KG1 (cell line): Measurements from ENCODE around the gene SNTG2.
"Not testable (repeated sequence)": the region's sequence is repeated elsewhere in the genome, so short reads cannot be mapped to it uniquely, and the experiment has no call there.

ENCODE experiments used
- DNase-seq: peaks from one replicate; lab custom pipeline; 2025; lab: John Stamatoyannopoulos, UW

Gene SNTG2

DNA sequence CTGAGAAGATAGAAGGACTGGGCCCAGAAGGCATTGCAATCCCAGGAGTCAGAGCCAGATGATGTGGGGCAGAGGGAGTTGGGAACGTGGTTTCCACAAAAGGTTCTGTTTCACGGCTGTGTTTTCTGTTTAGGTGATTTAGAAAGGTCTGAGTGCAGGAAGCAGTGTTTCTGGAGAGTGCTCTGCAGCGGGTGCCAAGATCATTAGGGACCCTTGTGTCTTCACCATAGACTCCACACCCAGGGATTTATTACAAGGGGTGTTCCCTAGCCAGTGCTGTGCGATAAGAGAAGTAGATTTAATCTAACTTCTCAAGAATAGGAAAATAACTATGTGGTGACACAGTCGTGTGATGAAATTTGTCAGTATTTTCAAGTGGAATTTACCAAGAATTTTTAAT, 241.5 kb downstream of the SNTG2 start:
- DNase-seq: no peak

DNA sequence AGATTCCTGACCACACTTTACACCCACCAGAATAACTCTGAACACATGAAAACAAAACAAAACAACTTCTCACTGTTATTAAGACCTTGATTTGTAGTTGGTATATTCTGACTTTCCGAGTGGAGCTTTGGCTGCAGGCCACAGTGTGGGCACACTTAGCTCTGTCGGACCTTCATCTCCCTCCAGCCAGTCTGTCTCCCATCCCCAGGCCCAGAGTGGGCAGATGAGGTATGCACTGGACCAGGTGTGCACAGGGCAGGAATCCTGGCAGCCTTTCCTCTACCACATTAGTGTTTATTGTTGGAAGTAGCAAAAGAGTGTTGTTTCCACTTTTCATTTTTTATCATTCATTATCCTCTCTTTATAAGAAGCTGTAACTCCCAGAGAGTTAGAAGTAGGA, 243.2 kb downstream of the SNTG2 start:
- DNase-seq: no peak

DNA sequence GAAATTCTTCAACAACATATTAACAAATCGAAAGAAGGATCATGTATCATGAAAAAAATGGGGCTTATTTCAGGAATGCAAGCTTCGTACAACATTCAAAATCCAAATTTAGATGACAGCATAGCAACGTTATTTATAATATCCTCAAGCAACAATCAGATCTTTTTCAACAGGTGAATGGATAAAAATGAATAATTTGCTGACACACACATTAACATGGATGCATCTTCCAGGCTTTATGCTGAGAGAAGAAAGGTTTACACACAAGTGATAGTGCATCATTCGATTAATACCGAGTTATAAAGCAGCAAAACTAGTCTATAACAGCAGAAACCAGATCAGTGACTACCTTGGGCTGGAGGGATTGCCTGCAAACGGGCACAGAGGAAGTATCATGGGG, 253.1 kb downstream of the SNTG2 start:
- no peak for DNase-seq

DNA sequence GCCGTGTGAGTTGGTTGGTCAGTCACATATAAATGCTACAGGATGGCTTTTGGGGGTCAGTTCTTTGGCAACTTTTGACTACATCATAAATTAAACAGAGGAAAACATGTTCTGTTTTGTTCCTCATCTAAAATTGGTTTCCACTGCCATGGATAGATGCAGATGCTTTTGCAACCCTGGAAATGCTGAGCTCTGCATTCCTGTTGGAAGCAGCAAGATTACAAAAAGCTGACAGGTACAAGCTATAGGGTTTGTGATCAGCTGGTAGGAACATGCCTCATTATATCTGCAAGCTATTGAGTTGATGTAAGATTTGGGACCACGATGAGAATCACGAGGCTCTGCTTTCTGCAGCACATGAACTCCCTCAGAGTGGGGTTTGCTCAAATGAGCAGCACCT, 255.2 kb downstream of the SNTG2 start:
- no peak for DNase-seq

DNA sequence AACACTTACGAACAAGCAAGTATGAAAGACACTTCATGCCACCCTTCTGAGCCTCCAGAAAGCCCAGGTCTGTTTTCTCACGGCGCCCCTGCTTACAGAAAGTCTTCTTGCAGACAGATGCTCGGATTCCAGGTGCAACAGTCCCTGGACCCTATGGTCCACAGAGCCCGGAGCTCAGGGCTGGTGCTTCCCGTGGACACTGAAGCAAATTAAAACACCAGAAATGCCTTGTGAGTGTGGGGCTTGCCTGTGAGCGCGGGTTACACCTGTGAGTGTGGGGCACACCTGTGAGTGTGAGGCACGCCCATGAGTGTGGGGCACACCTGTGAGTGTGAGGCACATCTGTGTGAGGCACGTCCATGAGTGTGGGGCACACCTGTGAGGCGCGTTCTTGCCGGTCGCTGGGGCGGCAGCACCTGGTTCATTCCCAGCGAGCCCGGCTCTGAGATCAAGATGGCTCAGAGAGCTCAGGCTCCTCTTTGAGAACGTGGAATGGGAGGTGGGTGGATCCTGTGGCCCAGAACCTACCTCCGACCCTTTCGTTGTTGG, 257.4 kb downstream of the SNTG2 start:
- DNase-seq: no peak

DNA sequence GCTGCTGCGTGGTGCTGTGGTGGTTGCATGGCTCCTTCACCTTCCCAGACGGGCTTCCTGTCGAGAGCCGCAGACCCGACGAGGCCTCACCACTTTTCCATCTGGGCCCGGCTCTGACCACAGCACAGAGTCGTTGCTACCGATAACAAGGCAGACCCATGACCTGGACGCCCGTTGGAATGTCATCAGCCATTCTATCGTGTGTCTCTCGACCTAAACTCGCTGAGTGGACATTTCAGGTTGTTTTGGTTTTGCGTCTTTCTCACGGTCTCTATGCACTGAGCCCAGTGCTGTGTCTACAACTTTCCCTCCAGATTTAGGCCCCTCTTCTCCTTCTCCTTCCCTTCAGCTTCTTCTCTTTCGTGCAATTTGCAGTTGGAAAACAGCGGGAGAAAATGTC, 257.9 kb downstream of the SNTG2 start:
- no peak for DNase-seq

DNA sequence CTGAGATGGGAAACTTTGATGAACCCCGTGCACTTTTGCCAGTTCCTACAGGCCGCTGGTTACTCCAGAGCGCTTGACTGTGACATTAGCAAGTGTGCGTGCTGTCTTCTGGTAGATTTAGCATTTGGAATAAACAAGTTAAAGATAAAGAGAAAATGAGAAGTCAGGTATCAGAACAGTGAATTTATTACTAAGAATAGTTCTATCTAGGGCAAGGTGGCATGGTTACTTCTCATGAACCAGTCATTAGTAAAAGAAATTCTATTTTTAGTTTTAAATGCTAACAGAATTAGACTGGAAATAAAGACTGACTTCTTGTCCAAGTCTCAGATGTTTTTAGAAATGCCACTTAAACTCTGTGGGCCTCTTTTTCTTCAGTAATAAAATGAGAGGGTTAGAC, 258.6 kb downstream of the SNTG2 start:
- DNase-seq: no peak

DNA sequence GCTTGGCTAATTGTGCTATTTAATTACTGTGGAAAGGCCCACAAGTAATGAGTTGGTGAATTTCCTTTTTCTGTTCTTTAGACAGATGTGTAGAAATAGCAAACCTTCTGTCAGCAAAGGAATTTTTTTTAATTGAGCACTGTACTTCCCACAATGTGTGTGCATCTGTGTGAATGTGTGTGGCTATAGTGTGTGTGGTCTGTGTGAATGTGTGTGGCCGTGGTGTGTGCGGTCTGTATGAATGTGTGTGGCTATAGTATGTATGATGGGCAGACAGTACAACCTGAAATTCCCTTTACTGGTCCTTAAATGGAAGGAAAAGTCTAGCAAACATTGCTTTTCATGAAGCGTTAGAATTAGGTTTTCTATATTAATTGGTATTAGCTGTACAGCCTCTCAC, 259.1 kb downstream of the SNTG2 start:
- DNase-seq: no peak

DNA sequence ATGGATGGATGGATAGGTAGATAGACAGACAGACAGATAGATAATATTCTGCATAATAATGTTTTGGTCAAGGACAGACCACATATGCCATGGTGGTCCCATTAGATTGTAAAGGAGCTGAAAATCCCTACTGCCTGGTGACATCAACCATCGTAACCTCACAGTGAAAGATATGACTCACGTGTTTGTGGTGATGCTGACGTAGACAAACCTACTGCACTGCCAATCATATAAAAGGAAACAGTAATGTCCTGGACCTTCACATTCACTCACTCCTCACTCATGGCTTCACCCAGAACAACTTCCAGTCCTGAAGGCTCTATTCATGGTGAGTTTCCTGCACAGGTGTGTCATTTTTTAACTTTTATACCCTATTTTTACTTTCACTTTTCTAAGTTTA, 259.7 kb downstream of the SNTG2 start:
- no peak for DNase-seq

DNA sequence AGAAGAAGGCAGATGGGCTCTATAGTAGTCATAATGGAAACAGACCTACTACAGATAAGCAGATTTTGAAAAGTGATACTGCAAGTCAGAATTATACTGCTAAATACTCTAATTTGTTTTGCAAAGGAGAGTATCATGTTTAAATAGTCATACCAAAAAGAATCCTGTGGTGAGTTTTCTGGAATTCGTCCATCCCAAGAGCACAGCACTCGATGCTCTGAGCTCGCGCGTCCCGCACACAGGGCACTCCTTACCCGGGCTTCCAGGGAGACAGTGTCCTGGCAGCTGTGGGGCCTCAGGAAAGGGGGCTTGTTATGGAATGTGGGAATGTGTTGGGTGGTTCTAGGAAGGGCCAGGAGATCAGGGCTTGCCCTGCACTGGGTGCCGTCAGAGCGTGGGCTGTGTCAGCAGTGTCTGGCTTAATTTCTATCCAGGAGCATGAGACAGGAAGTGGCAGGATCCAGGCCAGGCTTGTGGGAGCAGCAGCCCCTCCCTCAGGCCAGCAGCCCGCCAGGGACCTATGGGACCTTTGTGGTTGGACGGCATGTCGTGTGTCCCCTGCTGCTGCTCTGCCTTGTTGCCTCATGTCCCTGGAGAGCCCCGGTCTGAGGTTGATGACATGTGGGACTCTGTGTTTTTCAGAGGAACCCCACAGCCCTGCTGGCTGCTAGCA, 269.4 kb downstream of the SNTG2 start:
- DNase-seq: no peak

DNA sequence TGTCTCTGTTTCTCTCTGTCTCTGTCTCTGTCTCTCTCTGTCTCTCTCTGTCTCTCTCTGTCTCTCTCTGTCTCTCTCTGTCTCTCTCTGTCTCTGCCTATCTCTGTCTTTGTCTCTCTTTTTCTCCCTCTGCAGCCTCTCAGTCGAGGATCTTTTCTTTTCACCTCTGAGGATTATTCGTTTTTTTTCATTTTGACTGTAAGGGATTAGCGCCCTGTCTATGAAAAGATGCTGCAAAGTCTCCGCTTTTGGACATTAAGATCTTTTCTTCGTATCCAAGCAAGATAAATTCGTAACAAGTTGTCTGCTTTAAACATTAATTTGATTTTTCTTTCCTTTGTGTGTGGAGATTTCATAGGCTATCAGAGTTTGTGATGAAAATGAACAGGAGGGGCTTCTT, 271.4 kb downstream of the SNTG2 start:
- DNase-seq: no peak

DNA sequence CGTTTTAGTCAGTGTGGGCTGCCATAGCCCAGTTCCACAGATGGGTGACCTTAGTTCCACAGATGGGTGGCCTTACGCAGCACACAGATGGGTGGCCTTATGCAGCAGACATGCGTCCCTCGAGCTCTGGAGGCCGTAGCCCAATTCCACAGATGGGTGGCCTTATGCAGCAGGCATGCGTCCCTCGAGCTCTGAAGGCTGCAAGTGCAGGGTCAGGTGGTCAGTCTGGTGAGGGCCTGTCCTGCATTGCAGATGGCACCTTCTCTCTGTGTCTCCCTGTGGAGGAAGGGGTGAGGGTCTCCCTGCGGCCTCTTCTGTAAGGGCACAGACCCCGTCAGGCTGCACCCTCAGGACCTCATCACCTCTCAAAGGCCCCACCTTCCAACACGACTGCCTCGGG, 273.1 kb downstream of the SNTG2 start:
- no peak for DNase-seq

DNA sequence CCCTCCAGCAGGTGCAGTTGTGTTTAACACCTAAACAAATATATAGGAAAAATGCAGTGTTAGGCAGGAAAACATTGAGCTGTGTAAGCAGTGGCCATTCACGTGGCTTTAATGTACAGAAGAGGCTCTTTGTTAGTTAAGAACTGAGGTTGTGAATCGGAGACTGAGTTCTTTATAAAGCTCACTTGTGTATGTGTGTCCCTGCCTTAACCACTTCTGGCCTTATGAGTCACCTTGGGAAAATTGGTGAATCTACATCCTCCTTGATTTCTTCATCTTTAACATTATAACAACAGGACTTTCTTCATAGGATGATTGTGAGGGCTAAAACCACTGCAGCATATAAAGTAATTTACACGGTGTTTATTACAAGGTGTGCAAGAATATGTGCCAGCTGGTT, 274.3 kb downstream of the SNTG2 start:
- no peak for DNase-seq

DNA sequence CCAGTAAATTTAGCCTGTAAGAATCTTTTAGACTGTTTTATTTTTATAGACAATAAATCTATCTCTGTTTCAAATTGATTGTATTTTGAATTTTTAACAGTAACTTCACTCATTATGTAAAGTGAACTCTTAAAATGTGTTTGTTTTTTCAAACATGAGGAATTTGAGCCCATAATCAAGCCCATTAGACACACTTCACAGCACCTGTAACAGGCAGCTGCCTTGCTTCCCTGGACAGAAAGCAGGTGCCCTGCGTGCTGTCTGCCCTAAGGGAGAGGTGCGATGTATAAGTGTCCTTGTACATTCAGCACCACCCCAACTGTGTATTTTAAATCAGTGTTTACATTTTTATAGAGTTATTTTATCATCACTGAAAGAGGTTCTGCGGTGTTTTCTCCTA, 276.1 kb downstream of the SNTG2 start:
- DNase-seq: no peak

DNA sequence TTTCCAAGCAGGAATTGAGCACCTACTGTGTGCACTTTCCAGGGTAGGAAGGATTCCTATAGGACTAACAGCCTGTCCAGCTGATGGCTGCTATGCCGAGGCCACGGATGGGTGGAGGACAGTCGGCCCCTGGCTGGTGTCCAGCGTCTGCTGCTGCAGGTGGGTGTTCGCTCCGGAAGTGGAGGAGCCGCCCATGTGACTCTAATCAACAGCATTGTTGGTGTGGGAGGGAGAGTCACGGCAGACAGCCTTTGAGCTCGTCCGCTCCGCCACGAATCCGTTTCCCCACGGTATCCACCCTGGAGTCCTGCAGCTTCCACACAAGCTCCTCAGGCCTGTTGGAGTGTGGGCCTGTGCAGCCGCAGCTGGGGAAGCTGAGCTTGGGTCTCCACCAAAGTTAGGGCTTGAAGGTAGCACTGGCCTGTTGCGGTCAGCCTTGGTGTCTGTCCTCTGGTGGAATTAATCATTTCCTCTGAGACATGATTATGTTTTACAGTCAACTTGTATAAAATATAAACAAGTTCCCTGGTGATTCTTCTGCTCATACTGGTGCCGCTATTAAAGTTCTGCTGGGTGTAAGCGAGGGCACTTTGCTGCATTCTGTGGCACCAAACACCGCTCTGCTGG, 276.7 kb downstream of the SNTG2 start:
- DNase-seq: no peak

DNA sequence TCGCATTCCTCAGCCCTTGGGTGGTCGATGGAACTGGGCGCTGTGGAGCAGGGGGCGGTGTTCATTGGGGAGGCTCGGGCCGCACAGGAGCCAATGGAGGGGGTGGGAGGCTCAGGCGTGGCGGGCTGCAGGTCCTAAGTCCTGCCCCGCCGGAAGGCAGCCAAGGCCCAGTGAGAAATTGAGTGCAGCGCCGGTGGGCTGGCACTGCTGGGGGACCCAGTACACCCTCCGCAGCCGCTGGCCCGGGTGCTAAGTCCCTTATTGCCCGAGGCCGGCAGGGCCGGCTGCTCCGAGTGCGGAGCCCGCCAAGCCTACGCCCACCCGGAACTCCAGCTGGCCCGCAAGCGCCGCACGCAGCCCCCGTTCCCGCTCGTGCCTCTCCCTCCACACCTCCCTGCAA, 278.9 kb downstream of the SNTG2 start:
- DNase-seq: not testable (repeated sequence)

DNA sequence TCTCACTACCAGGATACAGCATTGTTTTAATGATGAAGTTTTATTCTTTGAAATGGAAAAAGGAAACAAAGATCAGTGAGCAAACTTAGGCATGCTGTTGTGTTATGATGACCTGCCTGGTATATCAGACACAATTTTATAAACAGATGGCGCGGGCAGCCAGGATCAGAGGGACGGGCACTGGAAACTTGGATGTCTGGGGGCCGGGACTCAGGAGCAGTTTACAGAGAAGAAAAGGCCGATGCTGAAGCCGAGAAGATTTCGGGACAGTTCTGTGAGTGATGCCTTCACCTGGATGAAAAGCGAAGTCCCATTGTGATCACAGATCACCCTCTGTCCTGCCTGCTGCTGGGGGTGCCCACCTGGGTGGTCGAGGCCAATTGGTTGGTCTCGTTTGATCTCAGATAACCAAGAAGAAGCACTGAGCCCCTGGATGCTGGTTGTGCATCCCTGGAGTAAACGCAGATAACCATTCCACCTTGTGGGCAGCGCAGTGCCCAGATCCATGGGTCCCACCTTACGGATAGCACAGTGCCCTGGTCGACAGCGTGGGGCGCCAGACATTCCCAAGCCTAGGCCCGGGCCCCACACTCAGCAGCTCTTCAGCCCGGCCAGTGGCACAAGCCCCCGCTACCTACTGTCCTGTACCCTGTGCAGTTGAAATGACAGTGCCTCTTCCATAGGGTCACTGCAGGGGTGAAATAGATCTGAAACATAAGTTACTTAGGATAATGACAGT, 279.7 kb downstream of the SNTG2 start:
- no peak for DNase-seq

DNA sequence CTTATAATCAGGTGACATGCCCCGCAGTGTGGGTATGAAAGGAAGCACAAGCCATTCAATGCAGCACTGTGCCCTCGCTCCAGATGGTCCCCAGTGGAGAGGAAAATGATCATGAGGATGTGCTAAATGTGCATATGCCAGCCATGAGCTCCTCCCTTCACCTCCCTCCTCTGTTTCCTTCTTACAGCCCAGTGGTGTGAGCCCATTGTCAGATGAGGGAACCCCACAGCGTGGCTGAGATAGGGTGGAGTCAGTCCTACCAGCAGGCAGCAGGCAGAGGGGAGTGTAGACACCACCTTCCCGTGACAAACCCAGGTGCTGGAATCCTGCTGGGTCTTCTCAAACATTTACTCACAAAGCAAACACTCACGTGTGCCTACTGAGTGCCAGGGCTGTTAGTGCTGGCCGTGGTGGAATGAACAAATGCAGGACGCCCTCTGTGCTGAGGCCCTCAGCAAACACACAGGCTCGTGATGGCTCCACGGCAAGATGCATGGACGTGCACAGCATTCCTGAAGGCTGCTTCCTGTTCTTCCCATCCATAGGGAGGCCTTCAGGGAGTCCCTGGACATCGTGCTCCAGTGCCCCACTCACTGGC, 280.9 kb downstream of the SNTG2 start:
- DNase-seq: no peak

DNA sequence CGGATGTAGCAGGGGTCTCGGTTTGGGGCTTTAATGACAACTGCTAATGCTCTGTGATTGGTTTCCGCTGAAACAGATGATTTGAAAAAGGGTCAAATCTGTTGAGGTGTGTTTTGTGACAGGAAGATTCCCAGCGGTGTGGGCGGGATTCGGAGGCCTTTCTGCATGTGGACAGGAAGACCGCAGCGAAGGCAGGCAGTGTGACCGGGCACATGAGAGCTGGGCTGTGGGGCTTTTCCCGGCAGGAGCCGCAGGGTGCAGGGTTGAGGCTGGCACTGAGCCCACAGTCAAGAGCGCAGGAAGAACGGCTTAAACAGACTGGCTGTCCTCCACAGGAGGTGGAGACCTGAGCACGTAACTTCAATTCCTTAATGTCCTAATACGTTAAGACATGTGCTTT, 282.6 kb downstream of the SNTG2 start:
- DNase-seq: no peak

DNA sequence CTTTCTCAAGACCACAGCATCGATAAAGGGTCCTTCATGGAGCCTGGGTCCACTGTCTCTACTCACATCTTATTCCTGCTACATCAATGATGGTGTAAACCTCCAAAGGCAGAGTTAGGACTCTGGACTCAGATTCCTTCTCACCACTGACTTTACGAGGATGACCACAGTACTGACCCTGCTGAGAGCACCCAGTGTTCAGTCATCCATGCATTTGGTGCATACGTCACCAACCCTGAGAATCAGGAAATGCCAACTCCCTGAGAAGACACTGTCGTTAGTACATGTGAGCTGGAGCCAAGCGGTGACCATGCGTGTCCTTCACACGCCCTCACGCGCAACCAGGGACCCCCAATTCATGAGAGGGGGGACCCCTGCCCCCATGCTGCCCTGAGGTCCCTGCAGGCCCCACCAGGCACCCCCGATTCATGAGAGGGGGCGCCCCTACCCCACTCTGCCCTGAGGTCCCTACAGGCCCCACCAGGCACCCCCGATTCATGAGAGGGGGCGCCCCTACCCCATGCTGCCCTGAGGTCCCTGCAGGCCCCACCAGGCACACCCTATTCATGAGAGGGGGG, 284.2 kb downstream of the SNTG2 start:
- no peak for DNase-seq

DNA sequence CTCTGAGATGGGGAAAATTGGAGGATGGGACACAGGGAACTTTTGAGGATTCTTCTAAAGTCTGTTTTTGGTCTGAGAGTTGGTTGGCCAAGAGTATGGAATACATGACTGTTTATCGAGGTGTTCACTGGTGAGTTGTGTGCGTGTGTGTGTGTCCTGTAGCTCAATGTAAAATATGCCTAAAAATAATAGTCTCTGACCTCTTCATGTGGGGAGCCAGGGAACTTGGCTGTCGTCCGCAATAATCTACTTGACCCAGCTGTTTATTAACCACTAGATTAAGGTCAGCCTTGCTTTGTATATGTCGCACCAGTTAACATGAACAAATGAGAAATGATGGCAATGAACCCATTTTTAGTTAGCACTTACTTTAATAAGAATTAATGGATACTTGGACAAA, 285.2 kb downstream of the SNTG2 start:
- no peak for DNase-seq

DNA sequence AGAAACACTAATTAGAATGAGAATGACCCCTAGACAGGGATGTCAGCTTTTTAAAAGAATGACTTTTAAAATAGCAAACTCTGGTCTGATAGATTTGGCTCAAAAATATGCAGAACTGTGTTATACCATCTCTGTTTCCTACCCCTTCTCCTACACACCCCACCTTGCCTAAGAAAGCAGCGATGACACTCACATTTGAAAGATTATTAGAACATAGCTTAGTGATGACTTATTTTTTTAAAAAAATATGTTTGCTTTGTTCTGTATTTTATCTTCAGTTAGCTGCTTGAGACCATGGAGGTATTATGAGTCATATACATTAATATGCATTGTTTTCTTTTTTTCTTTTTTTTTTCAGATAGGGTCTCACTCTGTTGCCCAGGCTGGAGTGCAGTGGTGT, 286.0 kb downstream of the SNTG2 start:
- DNase-seq: no peak

DNA sequence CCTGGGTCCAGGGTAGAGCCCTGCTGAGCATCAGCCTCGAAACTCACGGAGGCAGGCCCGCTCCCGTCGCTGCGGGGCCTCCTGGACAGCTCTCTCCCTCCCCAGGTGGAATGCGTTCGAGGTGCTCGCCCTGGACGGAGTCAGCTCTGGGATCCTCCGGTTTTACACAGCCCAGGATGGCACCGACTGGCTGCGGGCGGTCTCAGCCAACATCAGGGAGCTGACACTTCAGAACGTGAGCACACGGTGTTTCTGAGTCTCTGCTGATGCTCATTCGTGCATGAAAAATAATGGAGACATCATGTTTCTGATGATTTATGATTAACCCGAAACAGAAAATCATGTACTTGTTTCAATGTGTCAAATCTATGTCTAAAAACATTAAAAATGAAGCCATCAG, 287.1 kb downstream of the SNTG2 start:
- no peak for DNase-seq
